RWPE1 (cell line): Measurements from ENCODE around the gene TPGS1.

ENCODE experiments used
- CTCF ChIA-PET: fragments of 350-600 bp; sonication (Branson Sonifier 250); formaldehyde crosslinking; extraction: SDS; loops from one replicate; lab custom pipeline; 2021; lab: Yijun Ruan, JAX
- POLR2A ChIA-PET: fragments of 400-600 bp; formaldehyde crosslinking; extraction: SDS; loops from one replicate; lab custom pipeline; 2020; ENCODE audit warnings: antibody characterized with exemption; ENCODE audit not compliant: low non-redundant PET; lab: Yijun Ruan, JAX
- DNase-seq: peaks from one replicate; pipeline ENCODE4 v3.0.0; 2012; ENCODE audit warnings: low spot score
- H3K27ac ChIP-seq: fragments of 450-650 bp; 2 replicates; pipeline ENCODE4 v1.5.1; 2017
- CTCF ChIP-seq: fragments of 450-650 bp; conservative IDR thresholded peaks from 2 replicates; pipeline ENCODE4 v1.5.1; 2017; ENCODE audit warnings: low read depth, mild to moderate bottlenecking

TPGS1 gene, protein sequence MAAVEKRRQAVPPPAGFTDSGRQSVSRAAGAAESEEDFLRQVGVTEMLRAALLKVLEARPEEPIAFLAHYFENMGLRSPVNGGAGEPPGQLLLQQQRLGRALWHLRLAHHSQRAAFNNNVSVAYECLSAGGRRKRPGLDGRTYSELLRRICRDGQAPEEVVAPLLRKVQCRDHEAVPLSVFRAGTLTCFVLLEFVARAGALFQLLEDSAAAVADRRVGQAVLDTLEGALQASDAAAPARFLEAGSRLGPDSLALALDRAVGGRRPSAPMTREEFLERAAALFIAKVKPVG

GRCh38 chr19:507286-508203, at the start of gene TPGS1:
Gene TPGS1, plus strand, starts transcription at chr19:507497. Its CDS starts 10 bp downstream, at chr19:507507.
- peak within 1 kb of the TSS; percentile 92 for H3K27ac ChIP-seq
- POLR2A ChIA-PET, result no interaction called here
- no peak for TF ChIP-seq CTCF
- peak; percentile 74 for DNase-seq
- CTCF ChIA-PET, result interaction anchor here (1.0 to 1.2 kb wide), 4 partner anchors 9 to 45 kb away, joined by 5 to 9 read pairs (median 7); partner anchors contain the start of gene MADCAM1

- CTCF ChIA-PET, result no interaction called here
- POLR2A ChIA-PET, result no interaction called here
- no peak overlapping the region for H3K27ac ChIP-seq
- DNase-seq, result no peak
- TF ChIP-seq CTCF, result no peak
Observed at GRCh38 chr19:457636-458035, 49.7 kb upstream of the TPGS1 start.

GRCh38 chr19:458091-459042, 48.9 kb upstream of the TPGS1 start:
- DNase-seq, result no peak
- no peak overlapping the region for H3K27ac ChIP-seq
- CTCF ChIA-PET, result no interaction called here
- TF ChIP-seq CTCF, result no peak
- POLR2A ChIA-PET, result no interaction called here

DNA sequence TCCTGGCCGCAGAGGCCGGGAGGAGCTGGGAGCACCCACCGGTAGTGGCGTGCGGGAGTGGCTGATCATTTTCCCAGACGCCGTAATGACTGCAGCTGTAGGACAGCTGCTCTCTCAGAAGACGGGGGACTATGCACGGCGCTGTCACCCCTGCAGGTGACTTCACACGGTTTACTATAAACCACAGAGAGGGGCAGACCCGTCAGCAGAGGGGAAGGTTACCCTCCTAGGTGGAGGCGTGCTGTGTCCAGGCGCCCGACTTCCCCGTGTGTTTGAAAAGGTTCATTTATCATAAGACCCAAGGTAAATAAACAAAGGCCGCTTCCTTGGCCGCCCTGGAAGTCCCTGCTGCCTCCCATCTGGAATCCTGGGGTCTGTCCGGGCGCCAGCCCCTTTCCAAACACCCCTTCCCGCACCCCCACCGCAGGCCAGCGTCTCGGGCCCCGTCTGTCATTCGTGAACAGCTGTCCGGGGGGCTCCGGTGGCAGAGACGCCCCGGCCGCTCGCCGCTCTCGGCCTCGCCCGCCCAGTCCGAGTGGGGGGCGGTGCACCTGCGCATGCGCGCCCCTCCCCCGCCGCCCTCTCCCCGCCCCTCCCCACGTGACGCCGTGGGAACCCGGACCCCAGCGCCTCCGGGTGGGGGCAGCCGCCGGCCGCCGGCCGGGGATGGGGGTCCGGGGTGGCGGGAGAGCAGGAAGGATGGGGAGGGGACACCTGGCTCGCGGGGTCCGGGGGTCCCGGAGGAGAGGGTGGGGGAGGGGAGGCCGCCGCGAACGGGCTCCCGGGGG, 47.4 kb upstream of the TPGS1 start:
- TF ChIP-seq CTCF, result no peak
- CTCF ChIA-PET, result no interaction called here
- DNase-seq, result peak; percentile 70
- peak overlapping the region; percentile 55 for H3K27ac ChIP-seq
- POLR2A ChIA-PET, result no interaction called here

DNA sequence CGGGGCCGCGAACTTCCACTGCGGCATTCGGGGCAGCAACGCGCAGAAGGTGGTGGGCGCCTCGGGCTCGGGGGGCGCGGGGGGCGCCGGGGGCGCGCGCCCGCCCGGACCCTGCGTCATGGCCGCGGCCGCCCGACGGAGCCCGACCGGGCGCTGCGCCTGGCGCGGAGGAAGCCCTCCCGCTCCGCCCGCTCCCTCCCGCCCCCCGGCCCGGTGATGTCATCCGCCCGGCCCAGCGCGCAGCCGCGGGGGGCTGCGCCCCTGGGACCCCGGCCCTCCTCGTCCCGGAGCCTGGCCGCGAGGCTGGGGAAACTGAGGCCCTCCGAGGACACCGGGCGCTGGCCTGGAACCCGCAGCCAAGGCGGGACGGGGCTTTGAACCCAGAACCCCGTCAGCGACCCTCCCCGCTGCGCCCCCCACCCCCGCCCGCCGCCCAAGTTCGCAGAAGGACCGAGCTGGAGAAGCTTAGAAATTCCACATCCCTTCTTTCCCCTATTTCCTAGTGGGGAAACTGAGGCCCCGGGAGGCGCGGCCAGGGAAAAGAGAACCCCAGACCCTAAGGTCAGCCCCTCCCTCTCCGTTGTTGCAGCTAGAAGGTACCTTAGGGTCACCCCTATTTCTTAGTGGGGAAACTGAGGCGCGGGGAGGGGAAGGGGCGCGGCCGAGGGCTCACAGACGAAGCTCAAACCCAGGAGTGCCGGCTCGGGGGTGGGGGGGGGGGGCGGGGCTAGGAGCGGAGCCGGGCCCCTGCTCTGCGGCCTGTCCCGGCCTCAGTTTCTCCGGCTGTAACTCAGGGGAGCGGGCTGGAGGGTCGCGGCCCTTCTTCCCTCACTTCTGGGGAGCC, 46.2 kb upstream of the TPGS1 start, which contains the start of gene SHC2:
TSS of gene SHC2 (minus strand) at position 157 of the 844 bp plus-strand sequence. CDS start at position 120, 37 bp downstream.
- POLR2A ChIA-PET, result no interaction called here
- H3K27ac ChIP-seq, result peak within 1 kb of the TSS; percentile 55

More for the DNA sequence above, 46.2 kb upstream of the TPGS1 start, which contains the start of gene SHC2:
- TF ChIP-seq CTCF, result no peak
- CTCF ChIA-PET, result interaction anchor here (1.4 kb wide), 1 partner anchor 45 kb away, joined by 3 read pairs; no protein-coding TSS in a partner anchor
- DNase-seq, result no peak
